Esophagus squamous epithelium (tissue), 5 donors: Measurements from ENCODE around the gene TECR. TPM values are rescaled to one million over a fixed set of nuclear protein-coding genes. Genes with fewer than 3 reads are reported as not detected.
"Not testable (repeated sequence)": the region's sequence is repeated elsewhere in the genome, so short reads cannot be mapped to it uniquely, and the experiment has no call there.

Experiments used
- DNase-seq: peaks from one replicate; lab custom pipeline; 2025; lab: John Stamatoyannopoulos, UW
- H3K27ac ChIP-seq, 4 donors: fragments of 200-600 bp; sonication (generic); one replicate each; pipeline ENCODE4 v1.5.1; 2016 to 2019; ENCODE audit warnings: mild to moderate bottlenecking in 1 of 4
- H3K27me3 ChIP-seq, 4 donors: fragments of 200-600 bp; sonication (generic); 1 replicate in 3 of 4; 2 replicates in 1 of 4; pipeline versions ENCODE4 v1.5.1 to v1.6.0; 2017 to 2021; ENCODE audit warnings: antibody characterized with exemption in 1 of 4
- H3K36me3 ChIP-seq, 3 donors: fragments of 200-600 bp; sonication (generic); one replicate each; pipeline ENCODE4 v1.5.1; 2016 to 2019
- H3K4me1 ChIP-seq, 3 donors: fragments of 200-600 bp; sonication (generic); one replicate each; pipeline ENCODE4 v1.5.1; 2017 to 2019
- H3K4me3 ChIP-seq, 4 donors: fragments of 200-600 bp; sonication (generic); 1 replicate in 3 of 4; 2 replicates in 1 of 4; pipeline ENCODE4 v1.5.1; 2016 to 2019; ENCODE audit warnings: mild to moderate bottlenecking in 2 of 4, moderate library complexity in 1 of 4
- H3K9me3 ChIP-seq, 3 donors: fragments of 200-600 bp; sonication (generic); one replicate each; pipeline ENCODE4 v1.5.1; 2016 to 2019
- POLR2A ChIP-seq, 4 donors: fragments of 450-650 bp; IDR thresholded peaks; one replicate each; pipeline ENCODE4 v1.6.1; 2017; ENCODE audit warnings: antibody characterized with exemption in 4 of 4, mild to moderate bottlenecking in 4 of 4, moderate library complexity in 3 of 4
- WGBS, 2 donors: methylation state at CpG; one replicate each; pipeline ENCODE4 v1.1.5; 2018; 5-methylcytosine and 5-hydroxymethylcytosine counted together
- intact Hi-C: fragments of 100-400 bp; cut with DNase I; formaldehyde crosslinking; loops from one replicate; pipeline ENCODE4 v1.15.0; 2022
- total RNA-seq, 4 donors: library from RNA; depleted of rRNA; stranded (reverse); fragments of >200 nt; gene quantifications; one replicate each; pipeline ENCODE4 v1.1.0, GENCODE V29; 2016
- TF ChIP-seq, protein P1 (sequence below), 6 experiments: fragments of 450-650 bp in 4 of 6; fragments of 200-600 bp in 2 of 6; sonication (generic) in 2 of 6; IDR thresholded peaks; one replicate each; pipeline ENCODE4 v1.5.1; 2016 to 2019; ENCODE audit warnings: antibody characterized with exemption in 6 of 6, mild to moderate bottlenecking in 4 of 6, moderate library complexity in 4 of 6
- donor health status: DM: yes; HTN: yes; CAD: no.

Gene TECR
- total RNA-seq, 4 donors from 2014 or later, result 130 to 290 (median 190) TPM

GRCh38 chr19:14502334-14503092 is 26.9 kb upstream of the TECR start:
- WGBS, 2 donors, result 60 to 69% methylated on average over 7 to 11 of the region's 11 CpGs
- intact Hi-C loops, result loop anchor here (10.0 kb wide), 1 partner anchor 52 kb away; no protein-coding TSS in a partner anchor

DNA sequence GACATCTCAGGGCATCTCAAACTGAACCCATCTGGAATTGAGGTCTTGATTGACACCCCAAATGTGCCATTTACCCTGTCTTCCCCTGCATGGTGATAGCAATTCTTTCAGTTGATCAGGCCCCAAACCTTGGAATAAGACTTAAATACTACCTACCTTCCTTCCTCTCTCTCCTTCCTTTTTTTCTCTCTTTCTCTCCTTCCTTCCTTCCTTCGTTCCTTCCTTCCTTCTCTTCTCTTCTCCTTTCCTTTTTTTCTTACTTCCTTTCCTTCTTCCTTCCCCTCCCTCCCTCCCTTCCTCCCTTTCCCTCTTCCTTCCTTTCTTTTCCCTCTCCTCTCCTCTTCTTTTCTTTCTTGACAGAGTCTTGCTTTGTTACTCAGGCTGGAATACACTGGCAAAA is 26.1 kb upstream of the TECR start:
- intact Hi-C loops, result loop anchor here (10.0 kb wide), 1 partner anchor 52 kb away; no protein-coding TSS in a partner anchor
- WGBS, 2 donors, result 52 to 67% methylated on average over 1 of the region's 1 CpG

More at GRCh38 chr19:14502334-14503092, 26.9 kb upstream of the TECR start:
- no peaks in the 10 kb centered on the region for H3K27me3 ChIP-seq
- no peak overlapping the region for H3K27ac ChIP-seq
- DNase-seq, result no peak
- no peaks in the 10 kb centered on the region for H3K9me3 ChIP-seq
- H3K4me3 ChIP-seq, result no peak overlapping the region
- no peaks in the 10 kb centered on the region for H3K36me3 ChIP-seq
- TF ChIP-seq, protein P1, sequence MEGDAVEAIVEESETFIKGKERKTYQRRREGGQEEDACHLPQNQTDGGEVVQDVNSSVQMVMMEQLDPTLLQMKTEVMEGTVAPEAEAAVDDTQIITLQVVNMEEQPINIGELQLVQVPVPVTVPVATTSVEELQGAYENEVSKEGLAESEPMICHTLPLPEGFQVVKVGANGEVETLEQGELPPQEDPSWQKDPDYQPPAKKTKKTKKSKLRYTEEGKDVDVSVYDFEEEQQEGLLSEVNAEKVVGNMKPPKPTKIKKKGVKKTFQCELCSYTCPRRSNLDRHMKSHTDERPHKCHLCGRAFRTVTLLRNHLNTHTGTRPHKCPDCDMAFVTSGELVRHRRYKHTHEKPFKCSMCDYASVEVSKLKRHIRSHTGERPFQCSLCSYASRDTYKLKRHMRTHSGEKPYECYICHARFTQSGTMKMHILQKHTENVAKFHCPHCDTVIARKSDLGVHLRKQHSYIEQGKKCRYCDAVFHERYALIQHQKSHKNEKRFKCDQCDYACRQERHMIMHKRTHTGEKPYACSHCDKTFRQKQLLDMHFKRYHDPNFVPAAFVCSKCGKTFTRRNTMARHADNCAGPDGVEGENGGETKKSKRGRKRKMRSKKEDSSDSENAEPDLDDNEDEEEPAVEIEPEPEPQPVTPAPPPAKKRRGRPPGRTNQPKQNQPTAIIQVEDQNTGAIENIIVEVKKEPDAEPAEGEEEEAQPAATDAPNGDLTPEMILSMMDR (IDR thresholded peaks at IDR 0.05), result no peak
- no peak for TF ChIP-seq POLR2A (IDR thresholded peaks at IDR 0.05)
- H3K4me1 ChIP-seq, result peaks cover 17 to 50% (median 20%) of the 10 kb centered on the region in 3 donors

GRCh38 chr19:14504575-14504974 is 24.8 kb upstream of the TECR start:
- H3K27me3 ChIP-seq, H3K9me3 ChIP-seq, DNase-seq, H3K4me3 ChIP-seq, H3K36me3 ChIP-seq: not testable (repeated sequence)
- Histone ChIP-seq H3K27ac (peak overlapping the region in 3 of 4 donors; percentile 99 to 100 (median 100)), H3K4me1 (peaks cover 14 to 60% (median 31%) of the 10 kb centered on the region in 3 donors)
- 88 to 93% methylated on average over 6 to 8 of the region's 8 CpGs for WGBS, 2 donors
- intact Hi-C loops, result loop anchor here (10.0 kb wide), 1 partner anchor 50 kb away; no protein-coding TSS in a partner anchor

More for the DNA sequence above, 26.1 kb upstream of the TECR start:
- Histone ChIP-seq H3K9me3 (no peaks in the 10 kb centered on the region), H3K27ac (no peak overlapping the region), H3K27me3 (no peaks in the 10 kb centered on the region), H3K36me3 (no peaks in the 10 kb centered on the region), H3K4me3 (no peak overlapping the region), H3K4me1 (peaks cover 14 to 50% (median 20%) of the 10 kb centered on the region in 3 donors)
- no peak for TF ChIP-seq POLR2A (IDR thresholded peaks at IDR 0.05)
- TF ChIP-seq, protein P1 (IDR thresholded peaks at IDR 0.05), result no peak
- DNase-seq, result no peak

DNA sequence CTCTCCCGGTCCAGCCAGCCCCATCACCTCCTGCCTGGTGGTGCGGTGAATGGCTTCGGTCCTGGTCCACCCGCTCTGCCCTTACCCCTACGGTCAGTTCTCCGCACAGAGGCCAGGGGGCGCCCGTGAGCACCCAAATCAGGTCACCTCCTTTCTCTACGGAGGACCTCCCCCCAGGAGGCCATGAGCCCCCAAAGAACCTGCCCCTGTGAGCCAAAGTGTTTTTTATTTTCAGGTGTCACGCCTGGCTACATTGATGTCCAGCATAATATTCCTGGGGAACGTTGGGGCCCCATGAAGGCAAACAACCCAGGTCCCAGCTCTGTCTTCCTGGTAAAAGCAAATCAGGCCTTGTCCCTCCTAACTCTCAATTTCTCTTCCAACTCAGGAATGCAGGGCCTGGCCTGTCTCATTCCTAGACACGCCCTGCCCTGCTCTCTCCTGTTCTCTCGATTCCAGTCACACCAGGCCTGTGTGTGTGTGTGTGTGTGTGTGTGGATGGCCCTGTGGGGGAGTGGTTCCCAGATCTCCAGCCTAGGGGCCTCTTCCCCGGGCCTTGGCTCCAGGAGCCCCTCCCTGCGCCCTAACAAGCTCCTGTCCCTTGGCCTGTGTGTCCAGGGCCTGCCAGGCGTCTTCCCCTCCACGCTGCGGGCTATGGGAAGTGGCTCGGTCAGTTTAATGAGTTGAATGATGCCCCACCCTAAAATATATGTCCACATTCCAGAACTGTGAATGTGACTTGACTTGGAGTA is 23.7 kb upstream of the TECR start:
- no peak for TF ChIP-seq POLR2A (IDR thresholded peaks at IDR 0.05)
- TF ChIP-seq, protein P1 (IDR thresholded peaks at IDR 0.05), result peak; percentile 42 to 91 (median 80)
- Histone ChIP-seq H3K4me3 (peak overlapping the region in 1 of 4 donors; percentile 21), H3K27me3 (no peaks in the 10 kb centered on the region), H3K9me3 (no peaks in the 10 kb centered on the region), H3K4me1 (peaks cover 15 to 70% (median 38%) of the 10 kb centered on the region in 3 donors), H3K27ac (peak overlapping the region; percentile 90 to 100 (median 100)), H3K36me3 (no peaks in the 10 kb centered on the region)
- WGBS, 2 donors, result 16 to 19% methylated on average over 11 to 13 of the region's 19 CpGs
- no peak for DNase-seq
- intact Hi-C loops, result loop anchor here (10.0 kb wide), 1 partner anchor 49 kb away; no protein-coding TSS in a partner anchor

DNA sequence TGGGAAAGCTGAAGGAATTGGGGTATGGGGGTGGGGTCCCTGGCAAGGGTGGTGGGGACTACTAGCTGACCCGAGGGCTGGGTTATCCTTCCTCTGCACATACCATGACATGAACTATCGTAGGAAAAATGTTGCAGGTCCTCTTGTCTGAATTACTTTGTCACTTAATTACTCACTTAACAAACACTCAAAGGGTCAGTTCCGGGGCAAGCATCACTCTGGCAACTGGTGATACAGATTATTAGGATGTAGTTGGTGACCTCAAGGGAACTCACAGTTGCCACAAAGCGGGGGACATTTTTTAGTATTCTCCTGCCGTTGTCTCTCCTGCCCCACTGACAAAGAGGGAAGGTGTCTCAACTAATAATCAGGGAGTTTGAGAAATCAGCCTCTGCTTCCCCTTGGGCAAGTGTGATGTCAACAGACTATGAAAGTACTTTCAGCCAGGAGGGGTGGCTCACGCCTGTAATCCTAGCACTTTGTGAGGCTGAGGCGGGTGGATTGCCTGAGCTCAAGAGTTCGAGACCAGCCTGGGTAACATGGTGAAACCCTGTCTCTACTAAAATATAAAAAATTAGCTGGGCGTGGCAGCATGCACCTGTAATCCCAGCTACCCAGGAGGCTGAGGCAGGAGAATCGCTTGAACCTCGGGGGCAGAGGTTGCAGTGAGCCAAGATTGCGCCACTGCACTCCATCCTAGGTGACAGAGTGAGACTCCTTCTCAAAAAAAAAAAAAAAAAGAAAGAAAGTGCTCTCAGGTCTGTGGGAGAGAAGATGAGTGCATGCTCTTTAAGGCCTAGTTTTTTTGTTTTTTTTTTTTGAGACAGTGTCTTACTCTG is 21.5 kb upstream of the TECR start:
- DNase-seq, result no peak

More for the DNA sequence above, 21.5 kb upstream of the TECR start:
- Histone ChIP-seq H3K4me3 (no peak overlapping the region), H3K27me3 (no peaks in the 10 kb centered on the region), H3K27ac (peak overlapping the region; percentile 77 to 100 (median 100)), H3K9me3 (no peaks in the 10 kb centered on the region), H3K36me3 (peaks cover 0 to under 1% (median 0%) of the 10 kb centered on the region in 3 donors), H3K4me1 (peaks cover 27 to 82% (median 46%) of the 10 kb centered on the region in 3 donors)
- 35 to 55% methylated on average over 12 of the region's 12 CpGs for WGBS, 2 donors
- no peak for TF ChIP-seq POLR2A (IDR thresholded peaks at IDR 0.05)
- TF ChIP-seq, protein P1 (IDR thresholded peaks at IDR 0.05), result no peak
- intact Hi-C loops, result loop anchor here (10.0 kb wide), 1 partner anchor 47 kb away; no protein-coding TSS in a partner anchor
